ENCODE results near the gene DESI1.

Gene DESI1

GRCh38 chr22:41579997-41580355, 40.9 kb downstream of the DESI1 start:
- peaks cover 0 to 9% (median 6%) of the 10 kb centered on the region in 4 donors for H3K4me1 ChIP-seq
- H3K4me3 ChIP-seq = no peak overlapping the region
- no peak for DNase-seq
- H3K27me3 ChIP-seq = no peaks in the 10 kb centered on the region
- intact Hi-C loops (cut with DNase I; ENCODE audit: low total_unique reads) = no loop called here
- H3K36me3 ChIP-seq = peaks cover 15 to 100% (median 67%) of the 10 kb centered on the region in 3 donors
- TF ChIP-seq CTCF (IDR thresholded peaks at IDR 0.05) = no peak
- no peaks in the 10 kb centered on the region for H3K9me3 ChIP-seq
- no peak overlapping the region for H3K27ac ChIP-seq

- H3K4me1 ChIP-seq = peaks cover 0 to 15% (median 11%) of the 10 kb centered on the region in 4 donors
- intact Hi-C loops (cut with DNase I; ENCODE audit: low total_unique reads) = no loop called here
- H3K36me3 ChIP-seq = peaks cover 15 to 100% (median 62%) of the 10 kb centered on the region in 3 donors
- no peak overlapping the region for H3K4me3 ChIP-seq
- no peak overlapping the region for H3K27ac ChIP-seq
- no peak for TF ChIP-seq CTCF (IDR thresholded peaks at IDR 0.05)
- DNase-seq = no peak
- no peaks in the 10 kb centered on the region for H3K9me3 ChIP-seq
- no peaks in the 10 kb centered on the region for H3K27me3 ChIP-seq
Observed at GRCh38 chr22:41579297-41579996, 41.4 kb downstream of the DESI1 start.

- Histone ChIP-seq H3K9me3 (no peaks in the 10 kb centered on the region), H3K27me3 (no peaks in the 10 kb centered on the region), H3K4me1 (peaks cover 0 to 18% (median 12%) of the 10 kb centered on the region in 4 donors), H3K36me3 (peaks cover 13 to 100% (median 57%) of the 10 kb centered on the region in 3 donors), H3K4me3 (no peak overlapping the region), H3K27ac (peak overlapping the region in 1 of 2 donors; percentile 66)
- no peak for TF ChIP-seq CTCF (IDR thresholded peaks at IDR 0.05)
- no peak for DNase-seq
- intact Hi-C loops (cut with DNase I; ENCODE audit: low total_unique reads) = no loop called here
Observed at GRCh38 chr22:41578818-41579217, 42.0 kb downstream of the DESI1 start.

- DNase-seq = no peak
- no peak overlapping the region for H3K4me3 ChIP-seq
- H3K9me3 ChIP-seq = no peaks in the 10 kb centered on the region
- no peak for TF ChIP-seq CTCF (IDR thresholded peaks at IDR 0.05)
- peaks cover 0 to 18% (median 12%) of the 10 kb centered on the region in 4 donors for H3K4me1 ChIP-seq
- peaks cover 10 to 94% (median 57%) of the 10 kb centered on the region in 3 donors for H3K36me3 ChIP-seq
- H3K27ac ChIP-seq = peak overlapping the region in 1 of 2 donors; percentile 66
- intact Hi-C loops (cut with DNase I; ENCODE audit: low total_unique reads) = no loop called here
- H3K27me3 ChIP-seq = no peaks in the 10 kb centered on the region
Observed at GRCh38 chr22:41578114-41578513, 42.7 kb downstream of the DESI1 start.

- Histone ChIP-seq H3K4me3 (no peak overlapping the region), H3K27ac (peak overlapping the region; percentile 65 to 66), H3K9me3 (no peaks in the 10 kb centered on the region), H3K27me3 (no peaks in the 10 kb centered on the region), H3K36me3 (peaks cover 13 to 92% (median 55%) of the 10 kb centered on the region in 3 donors), H3K4me1 (peaks cover 0 to 18% (median 12%) of the 10 kb centered on the region in 4 donors)
- TF ChIP-seq CTCF (IDR thresholded peaks at IDR 0.05) = peak; percentile 62 to 84
- DNase-seq = peak; percentile 47 to 82
- intact Hi-C loops (cut with DNase I; ENCODE audit: low total_unique reads) = no loop called here
Observed at GRCh38 chr22:41576877-41577276, 44.0 kb downstream of the DESI1 start.
